Neural cell (in vitro differentiated cells): ENCODE measurements around the gene BRD7. TPM values are rescaled to one million over a fixed set of nuclear protein-coding genes. Genes with fewer than 3 reads are reported as not detected.
A peak's percentile ranks its signal among the peaks of the same experiment; 100 is the strongest.

Experiments
- H2AFZ ChIP-seq: fragments of 200-600, 300-800 bp; sonication (generic), shearing (Covaris generic); 2 replicates; pipeline ENCODE4 v1.6.0; 2014; ENCODE audit warnings: low read depth, mild to moderate bottlenecking, antibody characterized with exemption, low read length, moderate library complexity
- H3F3A ChIP-seq: fragments of 200-600 bp; shearing (Covaris generic); 2 replicates; pipeline ENCODE4 v1.6.1; 2016; ENCODE audit warnings: mild to moderate bottlenecking, moderate library complexity, mixed read lengths, antibody characterized with exemption, low read length; ENCODE audit not compliant: insufficient read depth, poor library complexity, severe bottlenecking
- H3K27ac ChIP-seq: fragments of 200-600, 300-800 bp; sonication (generic), shearing (Covaris generic); 2 replicates; pipeline ENCODE4 v1.5.1; 2014; ENCODE audit warnings: mild to moderate bottlenecking, low read length, moderate library complexity
- H3K27me3 ChIP-seq: fragments of 300-800, 200-600 bp; sonication (generic), shearing (Covaris generic); 2 replicates; pipeline ENCODE4 v1.6.0; 2014; ENCODE audit warnings: mild to moderate bottlenecking, low read depth, low read length, moderate library complexity; ENCODE audit not compliant: insufficient read depth
- H3K36me3 ChIP-seq: fragments of 300-800, 200-600 bp; sonication (generic), shearing (Covaris generic); 2 replicates; pipeline ENCODE4 v1.5.1; 2014; ENCODE audit warnings: mild to moderate bottlenecking, antibody characterized with exemption, low read length, moderate library complexity; ENCODE audit not compliant: insufficient read depth
- H3K4me2 ChIP-seq: fragments of 300-800, 200-600 bp; sonication (generic), shearing (Covaris generic); 2 replicates; pipeline ENCODE4 v1.6.0; 2014; ENCODE audit warnings: mild to moderate bottlenecking, low read length
- H3K4me3 ChIP-seq: fragments of 300-800, 200-600 bp; sonication (generic), shearing (Covaris generic); 2 replicates; pipeline ENCODE4 v1.5.1; 2014; ENCODE audit warnings: mild to moderate bottlenecking, low read length, moderate library complexity
- H3K79me2 ChIP-seq: fragments of 200-600 bp; shearing (Covaris generic); replicated peaks from 2 replicates; pipeline ENCODE4 v1.6.0; 2014; ENCODE audit warnings: mild to moderate bottlenecking, low read length, moderate library complexity; ENCODE audit not compliant: insufficient read depth
- H3K9ac ChIP-seq: fragments of 300-800, 200-600 bp; sonication (generic), shearing (Covaris generic); 2 replicates; pipeline ENCODE4 v1.6.1; 2016; ENCODE audit warnings: mild to moderate bottlenecking, low read length, mixed read lengths
- H3K9me2 ChIP-seq: fragments of 200-600 bp; shearing (Covaris generic); 2 replicates; pipeline ENCODE4 v1.6.1; 2016; ENCODE audit warnings: mild to moderate bottlenecking, low read length, mixed read lengths; ENCODE audit not compliant: insufficient read depth
- H3K9me3 ChIP-seq: fragments of 200-600, 300-800 bp; sonication (generic), shearing (Covaris generic); 2 replicates; pipeline ENCODE4 v1.6.1; 2016; ENCODE audit warnings: mild to moderate bottlenecking, mixed run types, low read length, moderate library complexity, mixed read lengths
- H4K20me1 ChIP-seq: fragments of 200-600 bp; shearing (Covaris generic); 2 replicates; pipeline ENCODE4 v1.6.1; 2016; ENCODE audit warnings: mild to moderate bottlenecking, mixed run types; ENCODE audit not compliant: insufficient read depth
- CTCF ChIP-seq: fragments of 450-650 bp; IDR thresholded peaks from 2 replicates; pipeline ENCODE4 v1.5.1; 2014; ENCODE audit warnings: antibody characterized with exemption, mild to moderate bottlenecking, moderate library complexity; ENCODE audit not compliant: poor library complexity, severe bottlenecking
- EP300 ChIP-seq: fragments of 450-650 bp; conservative IDR thresholded peaks from 2 replicates; pipeline ENCODE4 v1.6.1; 2014; ENCODE audit warnings: antibody characterized with exemption, mild to moderate bottlenecking, moderate library complexity; ENCODE audit not compliant: poor library complexity, severe bottlenecking
- EZH2 ChIP-seq: fragments of 200-600, 300-800 bp; shearing (Covaris generic), sonication (generic); IDR thresholded peaks from 2 replicates; pipeline ENCODE4 v1.6.1; 2014; ENCODE audit warnings: antibody characterized with exemption, low read length, borderline replicate concordance, mild to moderate bottlenecking; ENCODE audit not compliant: insufficient read depth, poor library complexity, severe bottlenecking
- MXI1 ChIP-seq: fragments of 450-650 bp; conservative IDR thresholded peaks from 2 replicates; pipeline ENCODE4 v1.6.1; 2014; ENCODE audit warnings: antibody characterized with exemption, mild to moderate bottlenecking; ENCODE audit not compliant: poor library complexity, severe bottlenecking
- POLR2AphosphoS5 ChIP-seq: IDR thresholded peaks from 2 replicates; pipeline ENCODE4 v1.6.1; 2012
- RAD21 ChIP-seq: fragments of 450-650 bp; conservative IDR thresholded peaks from 2 replicates; pipeline ENCODE4 v1.6.1; 2014; ENCODE audit warnings: antibody characterized with exemption, mild to moderate bottlenecking, moderate library complexity
- REST ChIP-seq: IDR thresholded peaks from 2 replicates; pipeline ENCODE4 v1.6.1; 2012; ENCODE audit warnings: borderline replicate concordance
- SMC3 ChIP-seq: fragments of 450-650 bp; conservative IDR thresholded peaks from 2 replicates; pipeline ENCODE4 v1.6.1; 2014; ENCODE audit warnings: antibody characterized with exemption, mild to moderate bottlenecking, moderate library complexity; ENCODE audit not compliant: poor library complexity
- TAF1 ChIP-seq: IDR thresholded peaks from 2 replicates; pipeline ENCODE4 v1.6.1; 2012; ENCODE audit warnings: low read depth
- polyA plus RNA-seq: library from polyadenylated mRNA; depleted of rRNA; stranded (reverse); fragments of >200 nt; gene quantifications from 2 replicates; pipeline ENCODE4 v1.2.3, GENCODE V29; 2014

The BRD7 gene
- polyA plus RNA-seq, 1 donor from 2014 or later = 57.2 TPM

GRCh38 chr16:50323335-50324011 lies 45.3 kb downstream of the BRD7 start:
- Histone ChIP-seq H3K9me2 (no peaks in the 10 kb centered on the region), H3K4me3 (no peak overlapping the region), H3K79me2 (no peaks in the 10 kb centered on the region), H3K36me3 (no peaks in the 10 kb centered on the region), H3K9me3 (no peaks in the 10 kb centered on the region), H3K9ac (no peak overlapping the region), H3F3A (no peaks in the 10 kb centered on the region), H3K27me3 (no peaks in the 10 kb centered on the region), H3K27ac (no peak overlapping the region), H4K20me1 (no peaks in the 10 kb centered on the region), H3K4me2 (no peak overlapping the region), H2AFZ (no peak overlapping the region)
- TF ChIP-seq RAD21 (peak; percentile 71), REST (no peak), EZH2 (no peak), POLR2AphosphoS5 (no peak), CTCF (peak; percentile 71), TAF1 (no peak), MXI1 (no peak), SMC3 (peak; percentile 75), EP300 (no peak)

GRCh38 chr16:50322333-50322732 lies 46.5 kb downstream of the BRD7 start:
- Histone ChIP-seq H3K4me2 (no peak overlapping the region), H3K4me3 (no peak overlapping the region), H3F3A (no peaks in the 10 kb centered on the region), H3K79me2 (no peaks in the 10 kb centered on the region), H3K27ac (no peak overlapping the region), H3K9me3 (no peaks in the 10 kb centered on the region), H4K20me1 (peaks cover 3% of the 10 kb centered on the region), H3K9me2 (no peaks in the 10 kb centered on the region), H3K36me3 (no peaks in the 10 kb centered on the region), H3K27me3 (no peaks in the 10 kb centered on the region), H3K9ac (no peak overlapping the region), H2AFZ (no peak overlapping the region)
- TF ChIP-seq REST (no peak), EP300 (no peak), MXI1 (no peak), POLR2AphosphoS5 (no peak), RAD21 (no peak), EZH2 (no peak), CTCF (no peak), TAF1 (no peak), SMC3 (no peak)
